SH-SY5Y (cell line): Measurements from ENCODE around the gene ISLR2.

Experiments
- GATA2 ChIP-seq: IDR thresholded peaks from 2 replicates; pipeline ENCODE4 v1.6.1; 2011; ENCODE audit warnings: mild to moderate bottlenecking, low read depth, low read length
- GATA3 ChIP-seq: IDR thresholded peaks from 2 replicates; pipeline ENCODE4 v1.6.1; 2011; ENCODE audit warnings: low read depth, mild to moderate bottlenecking, low read length, moderate library complexity

DNA sequence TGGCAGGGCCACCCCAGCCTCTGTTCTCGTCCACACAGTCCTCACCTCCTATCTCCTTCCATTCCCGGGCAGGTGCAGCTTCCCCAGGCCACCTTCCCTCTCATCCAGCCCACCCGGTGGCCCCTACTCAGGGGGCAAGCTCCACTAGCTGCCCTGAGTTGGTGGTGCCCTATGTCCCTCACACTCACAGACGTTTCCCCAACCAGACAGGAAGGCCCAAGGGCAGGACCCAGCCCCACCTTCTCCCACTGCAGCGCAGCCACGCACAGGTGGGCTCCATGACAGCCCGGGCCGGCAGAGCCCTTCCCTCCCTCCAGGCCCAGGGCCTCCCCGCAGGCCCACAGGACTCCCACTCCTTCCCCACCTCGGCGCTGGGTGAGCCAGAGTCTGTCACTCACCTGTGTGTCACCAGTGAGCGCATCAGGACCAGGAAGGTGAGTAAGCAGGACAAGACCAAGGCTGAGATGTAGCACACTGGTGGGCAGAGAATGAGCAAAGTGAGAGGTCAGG lies 54.3 kb downstream of the ISLR2 start:
- no peak for TF ChIP-seq GATA2
- no peak for TF ChIP-seq GATA3
